HepG2 (cell line): ENCODE measurements around the gene C5AR1. TPM values are rescaled to one million over a fixed set of nuclear protein-coding genes. Genes with fewer than 3 reads are reported as not detected.

Source experiments
- ATAC-seq: fragments of 200-7000 bp; cut with Tn5 transposase; 3 replicates; pipeline ENCODE4 v1.9.1; 2020; ENCODE audit warnings: mild to moderate bottlenecking, moderate library complexity
- BruUV-seq: library from RNA; stranded (reverse); fragments of 400-500 nt; replicated peaks from 2 replicates; lab custom pipeline; 2021; lab: Mats Ljungman, UMichigan
- CTCF ChIA-PET: fragments of 300-600 bp; formaldehyde crosslinking; extraction: SDS; loops from one replicate; lab custom pipeline; 2021; ENCODE audit warnings: low total read pairs, inconsistent platforms, low intra/inter-chr PET ratio; lab: Yijun Ruan, JAX
- POLR2A ChIA-PET: fragments of 350-600 bp; sonication (Branson Sonifier 250); formaldehyde crosslinking; loops from one replicate; lab custom pipeline; 2020; ENCODE audit warnings: antibody characterized with exemption, inconsistent platforms; lab: Yijun Ruan, JAX
- DNase-seq: peaks from one replicate; pipeline ENCODE4 v3.0.0-alpha.2; 2015; ENCODE audit warnings: low spot score
- FAIRE-seq: peaks from 3 replicates; lab custom pipeline; 2011; peaks lifted over from hg19 to GRCh38; lab: Jason Lieb, UNC
- H2AFZ ChIP-seq: one replicate; pipeline ENCODE4 v1.6.1; 2011; ENCODE audit warnings: low read length, inconsistent platforms
- H3K27ac ChIP-seq: fragments of 300-600 bp; 3 replicates; pipeline ENCODE4 v1.8.0; 2011; ENCODE audit warnings: mixed run types, mild to moderate bottlenecking, mixed read lengths, low read length, inconsistent platforms; ENCODE audit not compliant: insufficient read depth; ENCODE audit errors: extremely low read length
- H3K27me3 ChIP-seq, 2 experiments: fragments of 200-600 bp in 1 of 2; 2 replicates in 1 of 2; 3 replicates in 1 of 2; pipeline versions ENCODE4 v1.6.0 to v1.8.0; 2011; ENCODE audit warnings: low read length in 2 of 2, mild to moderate bottlenecking in 2 of 2, moderate library complexity in 2 of 2, inconsistent platforms in 1 of 2; ENCODE audit not compliant: insufficient read depth in 2 of 2, control insufficient read depth in 1 of 2
- H3K36me3 ChIP-seq, 2 experiments: fragments of 200-600 bp in 1 of 2; replicated peaks in 1 of 2; 2 replicates in 1 of 2; 3 replicates in 1 of 2; pipeline versions ENCODE4 v1.5.1 to v1.8.0; 2011; ENCODE audit warnings: low read length in 2 of 2, inconsistent platforms in 1 of 2; ENCODE audit not compliant: insufficient read depth in 2 of 2, control insufficient read depth in 1 of 2
- H3K4me1 ChIP-seq: 2 replicates; pipeline ENCODE4 v1.5.1; 2012; ENCODE audit warnings: low read length, inconsistent platforms; ENCODE audit not compliant: insufficient read depth
- H3K4me2 ChIP-seq: 2 replicates; pipeline ENCODE4 v1.6.0; 2011; ENCODE audit warnings: low read depth, low read length, inconsistent platforms
- H3K4me3 ChIP-seq, 3 experiments: fragments of 200-600 bp in 1 of 3; sonication (generic), shearing (Covaris generic) in 1 of 3; replicated peaks in 1 of 3; 2 replicates each; pipeline ENCODE4 v1.5.1; 2011 to 2016; ENCODE audit warnings: low read length in 3 of 3, inconsistent platforms in 2 of 3, low read depth in 2 of 3, mild to moderate bottlenecking in 2 of 3, control low read depth in 1 of 3, mixed read lengths in 1 of 3; ENCODE audit not compliant: insufficient read depth in 1 of 3
- H3K79me2 ChIP-seq: one replicate; pipeline ENCODE4 v1.6.1; 2011; ENCODE audit warnings: low read length, inconsistent platforms; ENCODE audit not compliant: insufficient read depth
- H3K9ac ChIP-seq: 2 replicates; pipeline ENCODE4 v1.6.0; 2011; ENCODE audit warnings: mild to moderate bottlenecking, low read depth, low read length, inconsistent platforms; ENCODE audit not compliant: insufficient read depth
- H3K9me3 ChIP-seq: 2 replicates; pipeline ENCODE4 v1.5.1; 2012; ENCODE audit warnings: mild to moderate bottlenecking, low read length
- H4K20me1 ChIP-seq: 2 replicates; pipeline ENCODE4 v1.6.0; 2011; ENCODE audit warnings: inconsistent platforms, mild to moderate bottlenecking, low read length, moderate library complexity; ENCODE audit not compliant: insufficient read depth
- CBFB ChIP-seq: sonication (generic); formaldehyde crosslinking; IDR thresholded peaks from 2 replicates; pipeline ENCODE4 v1.4.0; 2020; ENCODE audit warnings: missing genetic modification reagents
- CREB1 ChIP-seq, 2 experiments: fragments of 450-650 bp in 1 of 2; IDR thresholded peaks; 2 replicates each; pipeline ENCODE4 v1.6.1; 2016 to 2017; ENCODE audit warnings: control low read depth in 1 of 2, mild to moderate bottlenecking in 1 of 2, missing compliant biosample characterization in 1 of 2, missing genetic modification characterization in 1 of 2
- ERF ChIP-seq: IDR thresholded peaks from 2 replicates; pipeline ENCODE4 v1.6.1; 2018; ENCODE audit warnings: missing biosample characterization, missing genetic modification reagents
- GATAD2A ChIP-seq: IDR thresholded peaks from 2 replicates; pipeline ENCODE4 v1.6.1; 2016
- KAT8 ChIP-seq: IDR thresholded peaks from 2 replicates; pipeline ENCODE4 v1.6.1; 2016; ENCODE audit warnings: missing genetic modification reagents, missing compliant biosample characterization
- PRDM10 ChIP-seq: sonication (generic); formaldehyde crosslinking; IDR thresholded peaks from 2 replicates; pipeline ENCODE4 v1.4.0; 2020; ENCODE audit warnings: low read depth, missing genetic modification reagents
- PRMT3 ChIP-seq: sonication (generic); formaldehyde crosslinking; IDR thresholded peaks from 2 replicates; pipeline ENCODE4 v1.8.1; 2022; ENCODE audit warnings: low read depth, mild to moderate bottlenecking, moderate library complexity, missing genetic modification reagents, borderline replicate concordance
- RFXANK ChIP-seq: IDR thresholded peaks from 2 replicates; pipeline ENCODE4 v1.6.1; 2016
- SALL1 ChIP-seq: sonication (generic); formaldehyde crosslinking; IDR thresholded peaks from 2 replicates; pipeline ENCODE4 v1.8.0; 2022; ENCODE audit warnings: mild to moderate bottlenecking, missing genetic modification reagents
- SMARCE1 ChIP-seq: fragments of 450-650 bp; IDR thresholded peaks from 2 replicates; pipeline ENCODE4 v1.6.1; 2017; ENCODE audit warnings: borderline replicate concordance
- ZBTB42 ChIP-seq: sonication (generic); formaldehyde crosslinking; IDR thresholded peaks from 2 replicates; pipeline ENCODE4 v1.5.0; 2020; ENCODE audit warnings: mild to moderate bottlenecking, missing genetic modification reagents
- ZFP1 ChIP-seq: IDR thresholded peaks from 2 replicates; pipeline ENCODE4 v1.6.1; 2016
- ZNF12 ChIP-seq: sonication (generic); formaldehyde crosslinking; IDR thresholded peaks from 2 replicates; pipeline ENCODE4 v1.5.0; 2020; ENCODE audit warnings: missing genetic modification reagents
- ZNF160 ChIP-seq: sonication (generic); formaldehyde crosslinking; IDR thresholded peaks from 2 replicates; pipeline ENCODE4 v1.8.0; 2022; ENCODE audit warnings: mild to moderate bottlenecking, inconsistent platforms, missing genetic modification reagents
- ZNF225 ChIP-seq: sonication (generic); formaldehyde crosslinking; IDR thresholded peaks from 2 replicates; pipeline ENCODE4 v1.4.0; 2020; ENCODE audit warnings: mild to moderate bottlenecking, missing genetic modification reagents
- ZNF292 ChIP-seq: sonication (generic); formaldehyde crosslinking; IDR thresholded peaks from 2 replicates; pipeline ENCODE4 v1.8.1; 2022; ENCODE audit warnings: mild to moderate bottlenecking, low read depth, missing genetic modification reagents, borderline replicate concordance
- ZNF446 ChIP-seq: sonication (generic); formaldehyde crosslinking; IDR thresholded peaks from 2 replicates; pipeline ENCODE4 v1.5.0; 2020; ENCODE audit warnings: mild to moderate bottlenecking, missing genetic modification reagents
- ZNF678 ChIP-seq: sonication (generic); formaldehyde crosslinking; IDR thresholded peaks from 2 replicates; pipeline ENCODE4 v1.4.0; 2020; ENCODE audit warnings: mild to moderate bottlenecking, missing genetic modification reagents
- WGBS: methylation state at CpG from one replicate; pipeline ENCODE4 v1.1.6; 2017; ENCODE audit warnings: low lambda C conversion rate; 5-methylcytosine and 5-hydroxymethylcytosine counted together
- in situ Hi-C: cut with HindIII; loops from 2 replicates; pipeline ENCODE4 v1.10.0; 2017; ENCODE audit warnings: low pct_unique_long_range_greater_than_20kb; ENCODE audit not compliant: extremely low pct_ligation_motif_present
- intact Hi-C: fragments of 100-400 bp; cut with micrococcal nuclease; formaldehyde crosslinking; loops from one replicate; pipeline ENCODE4 v1.10.0; 2022; ENCODE audit not compliant: unreplicated experiment
- polyA plus RNA-seq, 8 experiments: library from polyadenylated mRNA; depleted of rRNA in 3 of 8; stranded (reverse) in 7 of 8; unstranded in 1 of 8; fragments of >200 nt; fragmentation: Illumina TruSeq in 4 of 8; extraction: Trizol in 4 of 8; gene quantifications; 2 replicates each; pipeline versions ENCODE4 v1.2.1 to v1.2.3, GENCODE V29; 2011 to 2016; ENCODE audit warnings: low read depth in 4 of 8, missing spikeins in 1 of 8, mixed read lengths in 1 of 8; ENCODE audit not compliant: insufficient read depth in 1 of 8
- total RNA-seq, 5 experiments: library from RNA; depleted of rRNA; stranded (reverse); fragments of >200 nt; fragmentation: Illumina TruSeq; extraction: Trizol; gene quantifications; 2 replicates each; pipeline ENCODE4 v1.2.3, GENCODE V29; 2016; ENCODE audit warnings: low read depth in 1 of 5

C5AR1 gene
- total and polyA plus RNA-seq, 2 of the 13 experiments (the other 11 are each of a cell fraction or from before 2014, with no cell fraction given): 0.07 to 1.6 TPM

- no peaks in the 10 kb centered on the region for H3K36me3 ChIP-seq
- H3K27ac ChIP-seq: no peak overlapping the region
- H3K9ac ChIP-seq: no peak overlapping the region
- TF ChIP-seq SALL1 (CRISPR knock-in tag) (no peak), SMARCE1 (no peak), ZNF292 (CRISPR knock-in tag) (no peak), ZNF160 (CRISPR knock-in tag) (no peak), ZFP1 (CRISPR knock-in tag) (no peak), ZNF446 (CRISPR knock-in tag) (no peak), ZNF12 (no peak), ZNF678 (CRISPR knock-in tag) (no peak), CBFB (no peak), ZNF225 (no peak), PRDM10 (no peak), RFXANK (CRISPR knock-in tag) (no peak), ZBTB42 (no peak), ERF (no peak), CREB1 (IDR thresholded peaks at IDR 0.05) (no peak), CREB1 (CRISPR knock-in tag; IDR thresholded peaks at IDR 0.05) (no peak), KAT8 (CRISPR knock-in tag) (no peak), PRMT3 (CRISPR knock-in tag) (no peak), GATAD2A (CRISPR knock-in tag) (no peak)
- intact Hi-C loops (no loop called here), in situ Hi-C loops (no loop called here)
- H3K9me3 ChIP-seq: no peaks in the 10 kb centered on the region
- ATAC-seq (no peak), FAIRE-seq (no peak), DNase-seq (no peak)
- H4K20me1 ChIP-seq: no peaks in the 10 kb centered on the region
- BruUV-seq: no TSS peak
- WGBS: 88% methylated on average over 10 of the region's 10 CpGs
- ChIA-PET CTCF (interaction anchor here (1.1 to 2.8 kb wide), 3 partner anchors 107 to 144 kb away, joined by 3 to 15 read pairs (median 4); no protein-coding TSS in a partner anchor), POLR2A (no interaction called here)
- no peaks in the 10 kb centered on the region for H3K27me3 ChIP-seq
- H3K4me1 ChIP-seq: peaks cover 2% of the 10 kb centered on the region
- H2AFZ ChIP-seq: no peak overlapping the region
- H3K79me2 ChIP-seq: no peaks in the 10 kb centered on the region
- H3K4me3 ChIP-seq: no peak overlapping the region
- no peak overlapping the region for H3K4me2 ChIP-seq
Observed at GRCh38 chr19:47283405-47284059, 26.1 kb upstream of the C5AR1 start.
